ENCODE results near the gene MAB21L1. TPM values are rescaled to one million over a fixed set of nuclear protein-coding genes. Genes with fewer than 3 reads are reported as not detected.

The MAB21L1 gene
- polyA plus RNA-seq, 4 donors: 1.4 to 2.4 TPM; not detected in 2

DNA sequence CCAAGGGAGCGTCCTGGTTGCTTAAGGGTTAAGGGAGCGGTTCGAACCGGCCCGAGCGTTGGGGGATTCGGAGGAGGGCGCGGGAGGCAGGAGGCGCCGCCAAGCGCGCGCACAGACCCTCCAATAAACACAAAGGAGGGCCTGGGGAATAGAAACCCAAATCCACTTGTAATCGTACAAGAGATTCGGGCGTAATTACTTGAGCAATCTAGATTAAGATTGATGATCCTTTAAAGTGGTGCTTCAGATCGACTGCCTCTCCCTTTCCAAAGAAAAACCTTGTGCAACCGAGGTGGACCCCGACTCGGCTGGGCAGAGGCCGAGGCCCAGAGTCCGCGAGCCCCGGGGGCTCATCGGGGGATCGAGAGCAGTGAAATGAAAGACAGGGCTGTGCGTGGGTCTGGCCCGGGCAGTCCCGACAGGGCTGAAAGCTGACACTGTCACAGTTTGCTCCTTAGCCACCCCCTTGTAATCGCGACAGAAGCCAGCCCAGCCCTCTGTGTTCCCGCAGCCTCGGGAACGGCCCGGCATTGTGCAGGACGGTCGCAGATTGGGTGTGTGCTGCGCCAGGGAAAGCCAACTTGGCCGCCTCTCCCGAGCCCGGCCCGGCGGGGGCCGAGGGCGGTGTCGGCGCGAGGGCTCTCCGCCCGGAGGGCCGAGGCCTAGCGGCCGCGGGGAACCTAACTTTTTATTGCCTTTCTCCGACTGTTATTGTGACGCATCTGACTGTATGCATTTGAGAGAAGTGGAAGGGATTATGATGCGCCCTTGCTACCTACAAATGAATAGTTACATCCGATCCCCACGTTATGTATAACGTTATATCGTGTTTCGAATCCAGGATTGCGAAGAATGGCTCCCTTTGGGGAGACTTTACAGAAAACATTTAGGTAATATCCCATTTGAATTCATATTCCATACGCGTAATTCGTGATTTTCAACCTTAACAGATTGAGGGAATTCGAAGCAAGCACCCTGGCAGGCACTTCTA lies 5.5 kb downstream of the MAB21L1 start:
- no peaks in the 10 kb centered on the region for H3K36me3 ChIP-seq (ENCODE audit: control insufficient read depth in 3 of 3, insufficient read depth in 2 of 3, low read depth in 1 of 3, low read length in 3 of 3)
- DNase-seq (peak; percentile 1 to 52), FAIRE-seq (no peak)
- H3K27me3 ChIP-seq (ENCODE audit: control insufficient read depth in 3 of 3, insufficient read depth in 3 of 3, low read length in 3 of 3): peaks cover 4 to 60% (median 22%) of the 10 kb centered on the region in 3 donors
- peak overlapping the region in 2 of 3 donors; percentile 24 to 37 for H3K27ac ChIP-seq (ENCODE audit: low read depth in 1 of 3, low read length in 2 of 3)
- H3K4me3 ChIP-seq (ENCODE audit: low read depth in 1 of 3, low read length in 3 of 3): peak overlapping the region in 2 of 3 donors; percentile 21 to 23
- H3K9me3 ChIP-seq (ENCODE audit: control insufficient read depth in 2 of 2, insufficient read depth in 1 of 2, low read depth in 1 of 2, low read length in 1 of 2): no peaks in the 10 kb centered on the region
- 3 to 10% (median 6%) methylated on average over 68 of the region's 68 CpGs for WGBS, 3 donors
- H3K4me1 ChIP-seq (ENCODE audit: control insufficient read depth in 3 of 3, insufficient read depth in 2 of 3, low read depth in 1 of 3, low read length in 2 of 3): peaks cover 0 to 15% (median under 1%) of the 10 kb centered on the region in 3 donors

DNA sequence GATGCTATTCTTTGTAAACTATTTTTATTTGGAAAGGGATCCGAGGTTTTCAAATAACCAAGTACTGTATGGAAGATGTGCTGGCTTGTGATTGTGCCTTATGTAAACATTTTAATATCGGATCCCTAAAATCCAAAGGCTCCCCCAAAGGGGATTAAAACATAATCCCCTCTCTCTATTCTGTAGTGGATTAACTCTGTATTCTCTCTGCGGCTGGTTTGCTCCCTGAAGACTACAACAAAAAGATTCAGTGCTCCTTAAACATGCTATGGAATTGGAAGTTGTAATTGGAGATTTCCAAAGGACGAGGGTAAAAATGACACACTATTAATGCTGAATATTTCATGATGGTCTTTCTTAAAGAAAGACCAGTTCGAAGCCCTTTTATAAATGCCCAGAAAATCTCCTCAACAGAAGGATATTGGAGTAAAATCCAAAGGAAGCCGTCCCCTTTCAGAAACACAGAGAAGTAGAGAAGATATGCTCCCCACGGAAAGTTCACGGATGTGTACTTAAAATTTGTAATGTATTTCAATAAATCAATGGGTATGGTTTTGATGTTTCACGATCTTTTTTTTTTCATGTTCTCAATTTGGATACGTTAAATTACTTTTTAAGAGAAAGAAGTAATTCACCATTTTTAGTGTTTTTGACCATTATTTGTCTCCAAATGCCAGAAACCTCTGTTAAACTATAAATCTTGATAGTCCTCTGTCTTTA lies 6.5 kb downstream of the MAB21L1 start:
- peaks cover 0 to 7% (median 0%) of the 10 kb centered on the region in 3 donors for H3K4me1 ChIP-seq (ENCODE audit: control insufficient read depth in 3 of 3, insufficient read depth in 2 of 3, low read depth in 1 of 3, low read length in 2 of 3)
- FAIRE-seq: no peak
- peak overlapping the region in 1 of 3 donors; percentile 21 for H3K4me3 ChIP-seq (ENCODE audit: low read depth in 1 of 3, low read length in 3 of 3)
- H3K9me3 ChIP-seq (ENCODE audit: control insufficient read depth in 2 of 2, insufficient read depth in 1 of 2, low read depth in 1 of 2, low read length in 1 of 2): no peaks in the 10 kb centered on the region
- 37 to 51% (median 39%) methylated on average over 10 of the region's 10 CpGs for WGBS, 3 donors
- no peaks in the 10 kb centered on the region for H3K36me3 ChIP-seq (ENCODE audit: control insufficient read depth in 3 of 3, insufficient read depth in 2 of 3, low read depth in 1 of 3, low read length in 3 of 3)
- peaks cover 4 to 50% (median 12%) of the 10 kb centered on the region in 3 donors for H3K27me3 ChIP-seq (ENCODE audit: control insufficient read depth in 3 of 3, insufficient read depth in 3 of 3, low read length in 3 of 3)
- no peak overlapping the region for H3K27ac ChIP-seq (ENCODE audit: low read depth in 1 of 3, low read length in 2 of 3)
- DNase-seq: no peak

DNA sequence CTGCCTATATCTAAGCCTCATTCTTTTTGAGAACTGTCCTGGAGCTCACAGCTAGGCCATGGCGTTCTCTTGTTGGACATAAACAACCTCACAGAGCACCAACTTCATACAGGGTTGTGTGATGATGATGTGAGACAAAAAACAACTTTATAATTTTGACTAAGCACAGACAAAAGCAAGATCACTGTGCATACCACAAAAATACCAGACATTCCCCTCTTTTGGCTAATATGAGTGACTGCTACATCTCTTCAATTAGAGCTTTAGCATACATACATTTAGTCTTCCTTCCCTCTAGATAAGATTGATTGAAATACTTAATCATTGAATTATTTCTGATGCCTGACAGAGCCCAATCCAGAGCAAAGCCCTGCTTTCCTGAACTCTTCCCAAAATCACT lies 8.3 kb downstream of the MAB21L1 start:
- DNase-seq: no peak
- H3K4me1 ChIP-seq (ENCODE audit: control insufficient read depth in 3 of 3, insufficient read depth in 2 of 3, low read depth in 1 of 3, low read length in 2 of 3): peaks cover 0 to 7% (median 0%) of the 10 kb centered on the region in 3 donors
- peaks cover 4 to 43% (median 8%) of the 10 kb centered on the region in 3 donors for H3K27me3 ChIP-seq (ENCODE audit: control insufficient read depth in 3 of 3, insufficient read depth in 3 of 3, low read length in 3 of 3)
- no peaks in the 10 kb centered on the region for H3K9me3 ChIP-seq (ENCODE audit: control insufficient read depth in 2 of 2, insufficient read depth in 1 of 2, low read depth in 1 of 2, low read length in 1 of 2)
- no peak overlapping the region for H3K4me3 ChIP-seq (ENCODE audit: low read depth in 1 of 3, low read length in 3 of 3)
- no peaks in the 10 kb centered on the region for H3K36me3 ChIP-seq (ENCODE audit: control insufficient read depth in 3 of 3, insufficient read depth in 2 of 3, low read depth in 1 of 3, low read length in 3 of 3)
- H3K27ac ChIP-seq (ENCODE audit: low read depth in 1 of 3, low read length in 2 of 3): no peak overlapping the region
- 85 to 96% (median 89%) methylated on average over 1 of the region's 1 CpG for WGBS, 3 donors
- no peak for FAIRE-seq

DNA sequence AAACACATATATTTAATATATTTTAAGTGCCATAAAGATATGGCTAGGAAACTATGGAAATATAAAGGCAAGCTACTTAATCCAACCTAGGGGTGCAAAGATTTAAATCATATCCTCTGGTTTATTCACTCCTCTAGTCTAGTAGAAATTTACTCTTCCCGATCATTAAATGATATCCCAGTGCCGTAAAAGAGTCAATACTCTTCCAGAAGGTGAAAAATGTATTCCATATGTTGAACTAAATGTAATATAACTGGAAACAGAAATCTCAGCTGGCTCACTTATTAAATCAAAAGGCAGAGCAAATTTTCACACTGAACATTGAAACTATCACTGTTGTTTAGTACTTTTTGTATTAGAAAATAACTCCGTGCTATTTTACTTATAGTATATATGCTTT lies 11.1 kb downstream of the MAB21L1 start:
- Histone ChIP-seq H3K4me3 (ENCODE audit: low read depth in 1 of 3, low read length in 3 of 3) (no peak overlapping the region), H3K9me3 (ENCODE audit: control insufficient read depth in 2 of 2, insufficient read depth in 1 of 2, low read depth in 1 of 2, low read length in 1 of 2) (no peaks in the 10 kb centered on the region), H3K4me1 (ENCODE audit: control insufficient read depth in 3 of 3, insufficient read depth in 2 of 3, low read depth in 1 of 3, low read length in 2 of 3) (peaks cover 0 to under 1% (median 0%) of the 10 kb centered on the region in 3 donors), H3K27me3 (ENCODE audit: control insufficient read depth in 3 of 3, insufficient read depth in 3 of 3, low read length in 3 of 3) (peaks cover 0 to 18% (median under 1%) of the 10 kb centered on the region in 3 donors), H3K27ac (ENCODE audit: low read depth in 1 of 3, low read length in 2 of 3) (no peak overlapping the region), H3K36me3 (ENCODE audit: control insufficient read depth in 3 of 3, insufficient read depth in 2 of 3, low read depth in 1 of 3, low read length in 3 of 3) (no peaks in the 10 kb centered on the region)
- 88 to 95% (median 89%) methylated on average over 3 of the region's 3 CpGs for WGBS, 3 donors
- FAIRE-seq (no peak), DNase-seq (no peak)

GRCh38 chr13:35460061-35460460 lies 16.4 kb downstream of the MAB21L1 start:
- no peaks in the 10 kb centered on the region for H3K4me1 ChIP-seq (ENCODE audit: control insufficient read depth in 3 of 3, insufficient read depth in 2 of 3, low read depth in 1 of 3, low read length in 2 of 3)

GRCh38 chr13:35457258-35457657 lies 19.2 kb downstream of the MAB21L1 start:
- Histone ChIP-seq H3K36me3 (ENCODE audit: control insufficient read depth in 3 of 3, insufficient read depth in 2 of 3, low read depth in 1 of 3, low read length in 3 of 3) (no peaks in the 10 kb centered on the region), H3K4me3 (ENCODE audit: low read depth in 1 of 3, low read length in 3 of 3) (no peak overlapping the region), H3K9me3 (ENCODE audit: control insufficient read depth in 2 of 2, insufficient read depth in 1 of 2, low read depth in 1 of 2, low read length in 1 of 2) (no peaks in the 10 kb centered on the region), H3K4me1 (ENCODE audit: control insufficient read depth in 3 of 3, insufficient read depth in 2 of 3, low read depth in 1 of 3, low read length in 2 of 3) (no peaks in the 10 kb centered on the region), H3K27ac (ENCODE audit: low read depth in 1 of 3, low read length in 2 of 3) (no peak overlapping the region), H3K27me3 (ENCODE audit: control insufficient read depth in 3 of 3, insufficient read depth in 3 of 3, low read length in 3 of 3) (no peaks in the 10 kb centered on the region)
- FAIRE-seq (no peak), DNase-seq (no peak)
- WGBS, 3 donors: 95 to 97% (median 95%) methylated on average over 3 of the region's 3 CpGs

More at GRCh38 chr13:35460061-35460460, 16.4 kb downstream of the MAB21L1 start:
- peaks cover 0 to 3% (median 0%) of the 10 kb centered on the region in 3 donors for H3K27me3 ChIP-seq (ENCODE audit: control insufficient read depth in 3 of 3, insufficient read depth in 3 of 3, low read length in 3 of 3)
- FAIRE-seq (no peak), DNase-seq (no peak)
- no peak overlapping the region for H3K27ac ChIP-seq (ENCODE audit: low read depth in 1 of 3, low read length in 2 of 3)
- H3K9me3 ChIP-seq (ENCODE audit: control insufficient read depth in 2 of 2, insufficient read depth in 1 of 2, low read depth in 1 of 2, low read length in 1 of 2): no peaks in the 10 kb centered on the region
- H3K4me3 ChIP-seq (ENCODE audit: low read depth in 1 of 3, low read length in 3 of 3): no peak overlapping the region
- H3K36me3 ChIP-seq (ENCODE audit: control insufficient read depth in 3 of 3, insufficient read depth in 2 of 3, low read depth in 1 of 3, low read length in 3 of 3): no peaks in the 10 kb centered on the region
- 86 to 95% (median 92%) methylated on average over 2 of the region's 2 CpGs for WGBS, 3 donors

DNA sequence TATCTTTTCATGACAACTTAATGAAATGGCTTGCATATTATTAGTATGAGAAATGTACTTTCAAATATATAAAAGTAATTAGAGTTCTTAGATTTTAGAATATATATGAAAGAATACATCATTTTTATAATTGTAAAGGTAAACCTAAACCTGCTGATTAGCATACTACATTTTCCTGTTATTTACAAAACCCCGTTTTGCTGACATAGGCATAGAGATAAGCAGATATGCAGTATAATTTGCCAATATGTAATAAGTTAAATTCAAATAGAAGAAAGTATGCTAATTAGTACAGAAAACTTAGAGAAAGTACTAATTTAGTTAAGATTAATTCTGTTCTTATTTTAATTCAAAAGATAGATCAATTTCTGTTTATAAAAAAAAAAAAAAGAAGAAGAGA lies 21.5 kb downstream of the MAB21L1 start:
- peak; percentile 67 for FAIRE-seq

GRCh38 chr13:35449821-35450220 lies 26.7 kb downstream of the MAB21L1 start:
- Histone ChIP-seq H3K9me3 (ENCODE audit: control insufficient read depth in 2 of 2, insufficient read depth in 1 of 2, low read depth in 1 of 2, low read length in 1 of 2) (no peaks in the 10 kb centered on the region), H3K4me1 (ENCODE audit: control insufficient read depth in 3 of 3, insufficient read depth in 2 of 3, low read depth in 1 of 3, low read length in 2 of 3) (no peaks in the 10 kb centered on the region), H3K4me3 (ENCODE audit: low read depth in 1 of 3, low read length in 3 of 3) (no peak overlapping the region), H3K36me3 (ENCODE audit: control insufficient read depth in 3 of 3, insufficient read depth in 2 of 3, low read depth in 1 of 3, low read length in 3 of 3) (no peaks in the 10 kb centered on the region), H3K27me3 (ENCODE audit: control insufficient read depth in 3 of 3, insufficient read depth in 3 of 3, low read length in 3 of 3) (no peaks in the 10 kb centered on the region), H3K27ac (ENCODE audit: low read depth in 1 of 3, low read length in 2 of 3) (no peak overlapping the region)
- 91 to 93% (median 93%) methylated on average over 2 of the region's 2 CpGs for WGBS, 3 donors
- no peak for FAIRE-seq
- DNase-seq: no peak

More for the DNA sequence above, 21.5 kb downstream of the MAB21L1 start:
- no peak overlapping the region for H3K4me3 ChIP-seq (ENCODE audit: low read depth in 1 of 3, low read length in 3 of 3)
- DNase-seq: no peak
- no peaks in the 10 kb centered on the region for H3K27me3 ChIP-seq (ENCODE audit: control insufficient read depth in 3 of 3, insufficient read depth in 3 of 3, low read length in 3 of 3)
- no peaks in the 10 kb centered on the region for H3K9me3 ChIP-seq (ENCODE audit: control insufficient read depth in 2 of 2, insufficient read depth in 1 of 2, low read depth in 1 of 2, low read length in 1 of 2)
- H3K36me3 ChIP-seq (ENCODE audit: control insufficient read depth in 3 of 3, insufficient read depth in 2 of 3, low read depth in 1 of 3, low read length in 3 of 3): no peaks in the 10 kb centered on the region
- H3K27ac ChIP-seq (ENCODE audit: low read depth in 1 of 3, low read length in 2 of 3): no peak overlapping the region
- no peaks in the 10 kb centered on the region for H3K4me1 ChIP-seq (ENCODE audit: control insufficient read depth in 3 of 3, insufficient read depth in 2 of 3, low read depth in 1 of 3, low read length in 2 of 3)
- WGBS, 3 donors: 58 to 77% (median 61%) methylated on average over 1 of the region's 1 CpG
